ENCODE data around the gene ARID1A.

DNA sequence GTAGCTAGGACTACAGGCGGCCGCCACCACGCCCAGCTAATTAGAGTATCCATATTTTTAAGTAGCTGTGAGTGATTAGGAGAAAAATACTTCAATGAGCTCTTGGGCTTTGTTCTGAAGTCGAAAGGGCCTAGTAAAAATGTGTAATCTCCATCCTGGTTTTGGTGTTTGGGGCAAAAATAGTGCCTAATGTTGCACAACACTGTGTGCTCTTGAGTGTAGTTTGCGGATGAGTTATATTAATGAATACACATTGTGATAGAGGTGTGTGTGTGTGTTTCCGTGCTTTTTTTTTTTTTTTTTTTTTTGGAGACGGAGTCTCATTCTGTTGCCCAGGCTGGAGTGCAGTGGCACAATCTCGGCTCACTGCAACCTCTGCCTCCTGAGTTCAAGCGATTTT lies 6.3 kb upstream of the ARID1A start:
- TF ChIP-seq POLR2AphosphoS5 (IDR thresholded peaks at IDR 0.05) (no peak), POLR2A (IDR thresholded peaks at IDR 0.05) (no peak), EP300 (IDR thresholded peaks at IDR 0.05) (no peak)

Measured in sigmoid colon (tissue), 4 donors.